PFSK-1 (cell line): ENCODE data around the gene HSPH1.

ENCODE experiments used
- POLR2AphosphoS5 ChIP-seq: IDR thresholded peaks from 2 replicates; pipeline ENCODE4 v1.6.1; 2012; ENCODE audit warnings: low read depth, mild to moderate bottlenecking, control low read depth, low read length, moderate library complexity
- REST ChIP-seq, 2 experiments: IDR thresholded peaks; 2 replicates each; pipeline versions ENCODE4 v1.6.1 to v1.8.0; 2011 to 2012; ENCODE audit warnings: low read depth in 2 of 2, low read length in 2 of 2, control low read depth in 1 of 2, inconsistent platforms in 1 of 2, mild to moderate bottlenecking in 1 of 2, moderate library complexity in 1 of 2; ENCODE audit not compliant: insufficient read depth in 1 of 2
- SIN3A ChIP-seq: IDR thresholded peaks from 2 replicates; pipeline ENCODE4 v1.6.1; 2012; ENCODE audit warnings: mild to moderate bottlenecking, low read length, moderate library complexity, borderline replicate concordance; ENCODE audit not compliant: insufficient read depth

- TF ChIP-seq POLR2AphosphoS5: no peak
- TF ChIP-seq SIN3A: no peak
- TF ChIP-seq REST (IDR thresholded peaks at IDR 0.05; ENCODE audit: insufficient read depth in 1 of 2, low read depth in 2 of 2, low read length in 2 of 2): no peak
Measured at GRCh38 chr13:31114641-31115040, 47.1 kb downstream of the HSPH1 start.
